ENCODE results near the gene GPR45. TPM values are rescaled to one million over a fixed set of nuclear protein-coding genes. Genes with fewer than 3 reads are reported as not detected.

Gene GPR45
- total and polyA plus RNA-seq, 10 of the 15 experiments (the other 5 are each of a cell fraction or from before 2014, with no cell fraction given) = not detected

DNA sequence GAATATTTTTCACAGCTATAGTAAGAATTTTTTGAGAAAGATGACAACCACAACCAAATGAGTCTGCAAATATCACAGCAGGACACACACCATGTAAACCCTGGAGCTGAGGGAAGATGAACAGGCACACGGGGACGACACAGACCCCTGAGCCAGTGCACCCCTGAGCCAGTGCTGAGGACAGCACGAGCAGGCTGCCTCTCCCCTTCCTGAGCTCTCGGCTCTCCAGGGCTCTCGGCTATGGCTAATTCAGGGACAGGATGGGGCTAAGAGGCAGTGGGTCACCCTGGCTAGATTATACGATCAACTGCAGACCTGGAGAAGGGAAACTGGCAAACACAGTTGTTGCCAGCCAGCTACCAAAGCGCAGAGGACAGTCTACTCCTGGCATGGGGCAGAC, 46.6 kb downstream of the GPR45 start (continued):
- TF ChIP-seq, protein P1, sequence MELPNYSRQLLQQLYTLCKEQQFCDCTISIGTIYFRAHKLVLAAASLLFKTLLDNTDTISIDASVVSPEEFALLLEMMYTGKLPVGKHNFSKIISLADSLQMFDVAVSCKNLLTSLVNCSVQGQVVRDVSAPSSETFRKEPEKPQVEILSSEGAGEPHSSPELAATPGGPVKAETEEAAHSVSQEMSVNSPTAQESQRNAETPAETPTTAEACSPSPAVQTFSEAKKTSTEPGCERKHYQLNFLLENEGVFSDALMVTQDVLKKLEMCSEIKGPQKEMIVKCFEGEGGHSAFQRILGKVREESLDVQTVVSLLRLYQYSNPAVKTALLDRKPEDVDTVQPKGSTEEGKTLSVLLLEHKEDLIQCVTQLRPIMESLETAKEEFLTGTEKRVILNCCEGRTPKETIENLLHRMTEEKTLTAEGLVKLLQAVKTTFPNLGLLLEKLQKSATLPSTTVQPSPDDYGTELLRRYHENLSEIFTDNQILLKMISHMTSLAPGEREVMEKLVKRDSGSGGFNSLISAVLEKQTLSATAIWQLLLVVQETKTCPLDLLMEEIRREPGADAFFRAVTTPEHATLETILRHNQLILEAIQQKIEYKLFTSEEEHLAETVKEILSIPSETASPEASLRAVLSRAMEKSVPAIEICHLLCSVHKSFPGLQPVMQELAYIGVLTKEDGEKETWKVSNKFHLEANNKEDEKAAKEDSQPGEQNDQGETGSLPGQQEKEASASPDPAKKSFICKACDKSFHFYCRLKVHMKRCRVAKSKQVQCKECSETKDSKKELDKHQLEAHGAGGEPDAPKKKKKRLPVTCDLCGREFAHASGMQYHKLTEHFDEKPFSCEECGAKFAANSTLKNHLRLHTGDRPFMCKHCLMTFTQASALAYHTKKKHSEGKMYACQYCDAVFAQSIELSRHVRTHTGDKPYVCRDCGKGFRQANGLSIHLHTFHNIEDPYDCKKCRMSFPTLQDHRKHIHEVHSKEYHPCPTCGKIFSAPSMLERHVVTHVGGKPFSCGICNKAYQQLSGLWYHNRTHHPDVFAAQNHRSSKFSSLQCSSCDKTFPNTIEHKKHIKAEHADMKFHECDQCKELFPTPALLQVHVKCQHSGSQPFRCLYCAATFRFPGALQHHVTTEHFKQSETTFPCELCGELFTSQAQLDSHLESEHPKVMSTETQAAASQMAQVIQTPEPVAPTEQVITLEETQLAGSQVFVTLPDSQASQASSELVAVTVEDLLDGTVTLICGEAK (IDR thresholded peaks at IDR 0.05; ENCODE audit: borderline replicate concordance) = no peak
- TF ChIP-seq MYC (IDR thresholded peaks at IDR 0.05; ENCODE audit: insufficient read depth, insufficient read length, insufficient replicate concordance, low read length, severe bottlenecking) (no peak), WRNIP1 (IDR thresholded peaks at IDR 0.05; ENCODE audit: borderline replicate concordance, low read depth, low read length) (no peak)

DNA sequence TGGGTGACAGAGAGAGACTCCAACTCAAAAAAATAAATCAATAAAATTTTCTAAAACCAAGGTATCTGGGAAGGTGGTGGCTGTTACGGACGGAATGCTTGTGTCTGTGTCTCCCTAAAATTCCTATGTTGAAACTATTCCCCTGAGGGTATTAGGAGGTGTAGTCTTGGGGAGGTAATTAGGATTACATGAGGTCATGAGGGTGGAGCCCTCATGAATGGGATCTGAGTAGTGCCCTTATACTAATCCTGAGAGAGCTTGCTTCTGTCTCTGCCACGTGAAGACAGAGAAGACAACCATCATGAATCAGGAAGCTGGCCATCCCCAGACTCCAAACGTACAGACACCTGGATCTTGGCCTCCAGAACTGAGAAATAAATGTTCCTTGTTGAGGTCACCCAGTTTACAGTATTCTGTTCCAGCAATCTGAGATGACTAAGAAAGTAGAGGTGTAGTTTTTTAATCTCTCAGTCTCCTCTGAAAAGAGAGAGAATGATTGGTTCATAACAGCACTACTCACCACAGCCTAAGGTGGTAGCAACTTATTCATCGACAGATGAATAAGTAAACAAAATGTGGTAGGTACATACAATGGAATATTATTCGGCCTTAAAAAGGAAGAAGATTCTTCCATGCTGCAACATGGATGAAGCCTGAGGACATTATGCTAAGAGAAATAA, 49.6 kb downstream of the GPR45 start:
- SMC1A ChIA-PET (ENCODE audit: uncharacterized antibody, unreplicated experiment) = no interaction called here
- H3K9me3 ChIP-seq (replicated peaks; ENCODE audit: control insufficient read depth, insufficient read depth, low read length) = no peaks in the 10 kb centered on the region
- H4K20me1 ChIP-seq (ENCODE audit: control insufficient read depth, insufficient read depth) = no peaks in the 10 kb centered on the region
- WGBS (ENCODE audit: insufficient coverage, insufficient replicate concordance, low lambda C conversion rate, missing lambda C conversion rate) = 86% methylated on average over 6 of the region's 6 CpGs
- no peaks in the 10 kb centered on the region for H3K27me3 ChIP-seq (replicated peaks in 1 of 2; ENCODE audit: control insufficient read depth in 2 of 2, insufficient read depth in 2 of 2, low read length in 1 of 2)
- no peaks in the 10 kb centered on the region for H3K79me2 ChIP-seq (ENCODE audit: control insufficient read depth, insufficient read depth, low read length)
- FAIRE-seq (no peak), DNase-seq (ENCODE audit: low read depth, low spot score) (no peak), ATAC-seq (no peak)
- CTCF ChIA-PET = no interaction called here
- RAD21 ChIA-PET (ENCODE audit: unreplicated experiment) = no interaction called here
- no peak overlapping the region for H3K4me2 ChIP-seq (ENCODE audit: control insufficient read depth, insufficient read depth)
- H2AFZ ChIP-seq (ENCODE audit: control insufficient read depth, low read depth, low read length) = no peak overlapping the region
- POLR2A ChIA-PET = no interaction called here
- BruUV-seq (replicated peaks) = no TSS peak
- H3K4me1 ChIP-seq (ENCODE audit: control insufficient read depth, insufficient read depth, low read length) = no peaks in the 10 kb centered on the region
- intact Hi-C loops (cut with micrococcal nuclease; ENCODE audit: unreplicated experiment) (no loop called here), in situ Hi-C loops (cut with MboI) (no loop called here)
- H3K4me3 ChIP-seq = no peak overlapping the region
- no peak overlapping the region for H3K9ac ChIP-seq (ENCODE audit: control insufficient read depth, insufficient read depth, low read length)
- no peak overlapping the region for H3K27ac ChIP-seq (ENCODE audit: control insufficient read depth, insufficient read depth)
- H3K36me3 ChIP-seq (ENCODE audit: control insufficient read depth in 2 of 2, insufficient read depth in 2 of 2, low read length in 1 of 2) = peaks cover 4 to 28% of the 10 kb centered on the region in 2 experiments
- TF ChIP-seq MEF2B (IDR thresholded peaks at IDR 0.05; ENCODE audit: partially characterized antibody, poor library complexity, severe bottlenecking) (no peak), SP1 (IDR thresholded peaks at IDR 0.05; ENCODE audit: low read depth, low read length) (no peak), HCFC1 (IDR thresholded peaks at IDR 0.05; ENCODE audit: low read length) (no peak), POLR2AphosphoS5 (IDR thresholded peaks at IDR 0.05; ENCODE audit: low read length) (no peak), RELA (IDR thresholded peaks at IDR 0.05; ENCODE audit: borderline replicate concordance, partially characterized antibody) (no peak), ZNF622 (IDR thresholded peaks at IDR 0.05) (no peak), DPF2 (IDR thresholded peaks at IDR 0.05) (no peak), CHD2 (IDR thresholded peaks at IDR 0.05; ENCODE audit: borderline replicate concordance, low read depth, low read length) (no peak), SPI1 (IDR thresholded peaks at IDR 0.05; ENCODE audit: borderline replicate concordance, insufficient read depth, low read depth, low read length) (no peak)
- TF ChIP-seq, protein P2, sequence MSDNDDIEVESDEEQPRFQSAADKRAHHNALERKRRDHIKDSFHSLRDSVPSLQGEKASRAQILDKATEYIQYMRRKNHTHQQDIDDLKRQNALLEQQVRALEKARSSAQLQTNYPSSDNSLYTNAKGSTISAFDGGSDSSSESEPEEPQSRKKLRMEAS (IDR thresholded peaks at IDR 0.05; ENCODE audit: low read depth, low read length) = no peak
- TF ChIP-seq, protein P3, sequence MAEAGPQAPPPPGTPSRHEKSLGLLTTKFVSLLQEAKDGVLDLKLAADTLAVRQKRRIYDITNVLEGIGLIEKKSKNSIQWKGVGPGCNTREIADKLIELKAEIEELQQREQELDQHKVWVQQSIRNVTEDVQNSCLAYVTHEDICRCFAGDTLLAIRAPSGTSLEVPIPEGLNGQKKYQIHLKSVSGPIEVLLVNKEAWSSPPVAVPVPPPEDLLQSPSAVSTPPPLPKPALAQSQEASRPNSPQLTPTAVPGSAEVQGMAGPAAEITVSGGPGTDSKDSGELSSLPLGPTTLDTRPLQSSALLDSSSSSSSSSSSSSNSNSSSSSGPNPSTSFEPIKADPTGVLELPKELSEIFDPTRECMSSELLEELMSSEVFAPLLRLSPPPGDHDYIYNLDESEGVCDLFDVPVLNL (IDR thresholded peaks at IDR 0.05; ENCODE audit: low read depth, low read length) = no peak
- TF ChIP-seq, protein P4, sequence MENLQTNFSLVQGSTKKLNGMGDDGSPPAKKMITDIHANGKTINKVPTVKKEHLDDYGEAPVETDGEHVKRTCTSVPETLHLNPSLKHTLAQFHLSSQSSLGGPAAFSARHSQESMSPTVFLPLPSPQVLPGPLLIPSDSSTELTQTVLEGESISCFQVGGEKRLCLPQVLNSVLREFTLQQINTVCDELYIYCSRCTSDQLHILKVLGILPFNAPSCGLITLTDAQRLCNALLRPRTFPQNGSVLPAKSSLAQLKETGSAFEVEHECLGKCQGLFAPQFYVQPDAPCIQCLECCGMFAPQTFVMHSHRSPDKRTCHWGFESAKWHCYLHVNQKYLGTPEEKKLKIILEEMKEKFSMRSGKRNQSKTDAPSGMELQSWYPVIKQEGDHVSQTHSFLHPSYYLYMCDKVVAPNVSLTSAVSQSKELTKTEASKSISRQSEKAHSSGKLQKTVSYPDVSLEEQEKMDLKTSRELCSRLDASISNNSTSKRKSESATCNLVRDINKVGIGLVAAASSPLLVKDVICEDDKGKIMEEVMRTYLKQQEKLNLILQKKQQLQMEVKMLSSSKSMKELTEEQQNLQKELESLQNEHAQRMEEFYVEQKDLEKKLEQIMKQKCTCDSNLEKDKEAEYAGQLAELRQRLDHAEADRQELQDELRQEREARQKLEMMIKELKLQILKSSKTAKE (IDR thresholded peaks at IDR 0.05; ENCODE audit: low read depth, poor library complexity, severe bottlenecking) = no peak

Data from GM12878 (cell line).